ENCODE data around the gene DCLK1. TPM values are rescaled to one million over a fixed set of nuclear protein-coding genes. Genes with fewer than 3 reads are reported as not detected.
A peak's percentile ranks its signal among the peaks of the same experiment; 100 is the strongest.
"Not testable (repeated sequence)": the region's sequence is repeated elsewhere in the genome, so short reads cannot be mapped to it uniquely, and the experiment has no call there.

The DCLK1 gene
- total RNA-seq, 4 donors from 2014 or later: 10.0 to 41.1 (median 19.5) TPM

DNA sequence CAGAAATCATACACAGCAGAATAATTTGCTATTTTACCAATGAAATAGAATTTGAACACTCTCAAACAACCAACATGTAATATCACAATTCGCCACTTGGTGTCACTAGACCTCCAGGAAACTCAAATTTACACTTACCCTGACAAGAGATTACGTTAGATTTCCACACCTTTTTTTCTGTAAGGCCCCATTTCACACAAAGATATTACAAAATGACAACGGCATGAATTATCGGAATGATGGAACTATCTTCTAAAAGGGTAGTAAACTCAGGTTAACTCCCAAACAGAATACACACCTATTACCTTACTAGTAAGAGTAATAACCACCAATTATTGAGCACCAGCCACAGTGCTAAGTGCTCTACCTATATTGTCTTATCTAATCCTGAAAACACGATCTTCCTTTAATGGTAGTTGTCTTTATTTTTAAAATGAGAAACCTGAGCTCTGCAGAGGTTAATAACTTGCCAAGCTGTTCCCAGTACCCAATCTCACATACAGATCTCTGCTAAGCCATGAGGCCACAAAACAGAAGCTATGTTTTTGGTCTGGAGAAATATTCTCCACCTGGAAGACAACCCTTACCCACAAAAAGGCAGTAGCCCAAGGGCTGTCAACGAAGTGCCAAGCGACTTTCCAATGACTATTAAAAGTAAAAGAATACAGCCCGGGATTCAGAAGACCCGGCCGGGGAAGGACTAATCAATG is 152.4 kb downstream of the DCLK1 start:
- intact Hi-C loops (cut with DNase I; ENCODE audit: low total_unique reads): loop anchor here (5.0 kb wide), 1 partner anchor 299 kb away; no protein-coding TSS in a partner anchor
- no peak for TF ChIP-seq POLR2A (IDR thresholded peaks at IDR 0.05)
- DNase-seq (ENCODE audit: low spot score in 2 of 2): peak in 1 of 2 donors; percentile 62
- H3K4me3 ChIP-seq (ENCODE audit: low read depth, poor library complexity, severe bottlenecking): no peak overlapping the region
- 23 to 25% methylated on average over 10 of the region's 10 CpGs for WGBS, 2 donors

DNA sequence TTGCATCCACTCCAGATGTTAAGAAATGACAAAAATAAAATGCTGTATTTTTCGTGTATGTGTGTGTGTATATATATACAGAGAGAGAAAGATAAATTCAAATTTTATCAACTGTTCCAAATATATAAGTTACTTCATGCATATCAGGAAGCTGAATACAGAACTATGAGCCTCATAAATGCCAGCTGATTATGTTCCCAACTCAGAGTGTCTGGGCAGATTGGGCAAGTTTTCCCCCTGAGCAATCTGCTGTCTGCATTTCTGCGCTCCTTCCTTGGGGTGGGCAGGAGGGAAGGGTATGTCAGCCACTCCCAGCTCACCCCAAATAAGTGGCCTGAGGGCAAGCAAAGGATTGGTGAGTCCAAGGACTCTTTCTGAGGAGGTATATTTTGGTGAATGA is 154.1 kb downstream of the DCLK1 start:
- no peak overlapping the region for H3K4me3 ChIP-seq (ENCODE audit: low read depth, poor library complexity, severe bottlenecking)
- 58 to 67% methylated on average over 2 of the region's 2 CpGs for WGBS, 2 donors
- DNase-seq (ENCODE audit: low spot score in 2 of 2): no peak
- TF ChIP-seq, protein P1, sequence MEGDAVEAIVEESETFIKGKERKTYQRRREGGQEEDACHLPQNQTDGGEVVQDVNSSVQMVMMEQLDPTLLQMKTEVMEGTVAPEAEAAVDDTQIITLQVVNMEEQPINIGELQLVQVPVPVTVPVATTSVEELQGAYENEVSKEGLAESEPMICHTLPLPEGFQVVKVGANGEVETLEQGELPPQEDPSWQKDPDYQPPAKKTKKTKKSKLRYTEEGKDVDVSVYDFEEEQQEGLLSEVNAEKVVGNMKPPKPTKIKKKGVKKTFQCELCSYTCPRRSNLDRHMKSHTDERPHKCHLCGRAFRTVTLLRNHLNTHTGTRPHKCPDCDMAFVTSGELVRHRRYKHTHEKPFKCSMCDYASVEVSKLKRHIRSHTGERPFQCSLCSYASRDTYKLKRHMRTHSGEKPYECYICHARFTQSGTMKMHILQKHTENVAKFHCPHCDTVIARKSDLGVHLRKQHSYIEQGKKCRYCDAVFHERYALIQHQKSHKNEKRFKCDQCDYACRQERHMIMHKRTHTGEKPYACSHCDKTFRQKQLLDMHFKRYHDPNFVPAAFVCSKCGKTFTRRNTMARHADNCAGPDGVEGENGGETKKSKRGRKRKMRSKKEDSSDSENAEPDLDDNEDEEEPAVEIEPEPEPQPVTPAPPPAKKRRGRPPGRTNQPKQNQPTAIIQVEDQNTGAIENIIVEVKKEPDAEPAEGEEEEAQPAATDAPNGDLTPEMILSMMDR (IDR thresholded peaks at IDR 0.05): no peak
- no peak for TF ChIP-seq POLR2A (IDR thresholded peaks at IDR 0.05)
- intact Hi-C loops (cut with DNase I; ENCODE audit: low total_unique reads): loop anchor here (5.0 kb wide), 1 partner anchor 300 kb away; no protein-coding TSS in a partner anchor

DNA sequence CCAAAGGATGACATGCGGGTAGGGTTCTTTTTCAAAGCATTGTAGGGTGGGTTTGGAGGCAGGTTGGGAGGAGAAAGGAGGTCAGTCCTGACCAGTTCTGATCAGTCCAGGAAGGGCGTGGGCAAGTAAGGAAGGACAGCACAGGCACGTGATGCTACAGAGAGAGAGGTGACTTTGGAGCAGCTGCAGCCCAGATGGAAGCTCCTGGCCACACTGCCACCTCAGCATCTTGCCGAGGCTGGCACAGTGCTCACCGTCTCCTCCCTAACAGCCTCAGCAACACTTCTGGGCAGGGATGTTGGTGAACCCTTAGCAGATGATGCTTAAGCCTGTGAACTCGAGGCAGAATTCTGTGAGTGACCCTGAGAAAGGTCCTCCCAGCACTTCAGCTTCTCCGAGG is 155.1 kb downstream of the DCLK1 start:
- 75 to 76% methylated on average over 7 of the region's 7 CpGs for WGBS, 2 donors
- no peak for DNase-seq (ENCODE audit: low spot score in 2 of 2)
- intact Hi-C loops (cut with DNase I; ENCODE audit: low total_unique reads): loop anchor here (5.0 kb wide), 1 partner anchor 301 kb away; no protein-coding TSS in a partner anchor
- no peak overlapping the region for H3K4me3 ChIP-seq (ENCODE audit: low read depth, poor library complexity, severe bottlenecking)
- TF ChIP-seq, protein P1 (IDR thresholded peaks at IDR 0.05): no peak
- no peak for TF ChIP-seq POLR2A (IDR thresholded peaks at IDR 0.05)

DNA sequence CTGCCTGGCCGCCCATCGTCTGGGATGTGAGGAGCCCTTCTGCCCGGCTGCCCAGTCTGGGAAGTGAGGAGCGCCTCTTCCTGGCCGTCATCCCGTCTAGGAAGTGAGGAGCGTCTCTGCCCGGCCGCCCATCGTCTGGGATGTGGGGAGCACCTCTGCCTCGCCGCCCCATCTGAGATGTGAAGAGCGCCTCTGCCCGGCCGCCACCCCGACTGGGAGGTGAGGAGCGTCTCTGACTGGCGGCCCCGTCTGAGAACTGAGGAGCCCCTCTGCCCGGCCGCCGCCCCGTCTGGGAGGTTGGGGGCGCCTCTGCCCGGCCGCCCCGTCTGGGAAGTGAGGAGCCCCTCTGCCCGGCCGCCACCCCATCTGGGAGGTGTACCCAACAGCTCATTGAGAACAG is 164.2 kb downstream of the DCLK1 start:
- DNase-seq (ENCODE audit: low spot score in 2 of 2); intact Hi-C loops (cut with DNase I; ENCODE audit: low total_unique reads); H3K4me3 ChIP-seq (ENCODE audit: low read depth, poor library complexity, severe bottlenecking): not testable (repeated sequence)
- WGBS, 2 donors: 94 to 97% methylated on average over 23 to 26 of the region's 29 CpGs

DNA sequence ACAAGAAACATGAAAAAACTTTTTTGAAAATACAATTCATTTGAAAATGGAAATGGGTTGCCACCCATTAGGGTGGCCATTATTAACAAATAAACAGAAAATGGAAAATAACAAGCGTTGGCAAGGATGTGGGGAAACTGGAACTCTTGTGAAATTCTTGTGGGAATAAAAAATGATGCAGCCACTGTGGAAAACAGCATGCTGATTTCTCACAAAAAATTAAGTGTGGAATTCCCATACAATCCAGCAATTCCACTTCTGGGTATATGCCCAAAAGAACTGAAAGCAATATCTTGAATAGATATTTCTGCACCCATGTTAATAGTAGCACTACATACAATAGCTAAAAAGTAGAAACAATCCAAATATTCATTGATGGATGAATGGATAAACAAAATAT is 165.2 kb downstream of the DCLK1 start:
- WGBS, 2 donors: 58% methylated on average over 1 of the region's 1 CpG
- TF ChIP-seq, protein P1 (IDR thresholded peaks at IDR 0.05): no peak
- TF ChIP-seq POLR2A (IDR thresholded peaks at IDR 0.05): no peak
- no peak for DNase-seq (ENCODE audit: low spot score in 2 of 2)
- H3K4me3 ChIP-seq (ENCODE audit: low read depth, poor library complexity, severe bottlenecking): no peak overlapping the region
- intact Hi-C loops (cut with DNase I; ENCODE audit: low total_unique reads): no loop called here

DNA sequence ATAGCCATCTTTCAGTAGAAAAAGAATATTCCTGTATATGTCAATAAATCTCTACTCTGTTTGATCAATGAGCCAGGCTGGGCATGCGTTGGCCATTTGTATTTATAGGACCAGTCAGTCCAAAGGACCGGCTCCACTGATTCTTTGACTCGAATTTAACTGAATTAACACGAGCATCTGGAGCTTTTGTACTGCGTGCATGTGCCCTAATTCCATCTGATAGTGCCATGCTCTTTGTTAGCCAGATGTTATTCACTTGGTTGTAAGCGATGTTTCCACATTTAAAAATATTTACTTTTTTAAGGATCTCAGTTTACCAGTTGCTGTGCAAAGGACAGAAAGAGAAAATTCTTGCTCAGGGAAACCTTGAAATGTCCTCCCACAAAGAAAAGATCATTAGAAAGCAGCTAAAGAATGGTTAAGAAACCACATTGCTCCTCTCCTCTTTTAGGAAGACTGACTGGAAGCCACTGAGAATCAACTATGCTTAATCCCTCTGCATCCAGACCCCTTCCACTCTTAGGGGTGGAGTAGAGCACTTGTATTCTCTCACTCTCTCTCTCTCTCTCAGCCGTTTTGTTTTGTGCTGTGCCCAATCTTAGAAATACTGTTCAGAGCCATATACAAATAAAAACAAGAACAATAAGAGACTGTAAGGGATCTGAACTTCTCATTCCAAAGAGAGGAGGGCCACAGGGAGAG is 165.8 kb downstream of the DCLK1 start:
- DNase-seq (ENCODE audit: low spot score in 2 of 2): no peak
- TF ChIP-seq, protein P1 (IDR thresholded peaks at IDR 0.05): no peak
- intact Hi-C loops (cut with DNase I; ENCODE audit: low total_unique reads): no loop called here
- 66 to 71% methylated on average over 7 of the region's 7 CpGs for WGBS, 2 donors
- H3K4me3 ChIP-seq (ENCODE audit: low read depth, poor library complexity, severe bottlenecking): no peak overlapping the region

All from lower leg skin (tissue), 4 donors.